ENCODE results near the gene DSCAML1. TPM values are rescaled to one million over a fixed set of nuclear protein-coding genes. Genes with fewer than 3 reads are reported as not detected.

The DSCAML1 gene
- total and polyA plus RNA-seq, 7 donors = 0.04 to 0.52 (median 0.06) TPM

GRCh38 chr11:117734601-117735024, 62.4 kb downstream of the DSCAML1 start:
- WGBS, 3 donors = 55 to 56% (median 56%) methylated on average over 5 of the region's 5 CpGs
- no peaks in the 10 kb centered on the region for H3K4me1 ChIP-seq
- no peak for ATAC-seq
- H3K36me3 ChIP-seq (ENCODE audit: insufficient read depth in 1 of 2, low read depth in 1 of 2) = no peaks in the 10 kb centered on the region
- no peak for TF ChIP-seq CTCF (IDR thresholded peaks at IDR 0.05)
- DNase-seq = no peak
- H3K27ac ChIP-seq = no peak overlapping the region
- H3K27me3 ChIP-seq (ENCODE audit: insufficient read depth in 3 of 3, low read length in 2 of 3) = peaks cover 0 to 9% (median 0%) of the 10 kb centered on the region in 3 donors
- intact Hi-C loops (cut with DNase I) = no loop called here
- no peak overlapping the region for H3K4me3 ChIP-seq
- no peaks in the 10 kb centered on the region for H3K9me3 ChIP-seq

GRCh38 chr11:117733316-117733715, 63.7 kb downstream of the DSCAML1 start:
- WGBS, 3 donors = 82 to 86% (median 85%) methylated on average over 6 of the region's 6 CpGs
- no peak overlapping the region for H3K4me3 ChIP-seq
- DNase-seq (no peak), ATAC-seq (no peak)
- intact Hi-C loops (cut with DNase I) = no loop called here
- TF ChIP-seq CTCF (IDR thresholded peaks at IDR 0.05) = no peak
- no peaks in the 10 kb centered on the region for H3K36me3 ChIP-seq (ENCODE audit: insufficient read depth in 1 of 2, low read depth in 1 of 2)
- no peaks in the 10 kb centered on the region for H3K4me1 ChIP-seq
- H3K27ac ChIP-seq = no peak overlapping the region
- peaks cover 0 to 9% (median 0%) of the 10 kb centered on the region in 3 donors for H3K27me3 ChIP-seq (ENCODE audit: insufficient read depth in 3 of 3, low read length in 2 of 3)
- H3K9me3 ChIP-seq = peaks cover 5% of the 10 kb centered on the region

DNA sequence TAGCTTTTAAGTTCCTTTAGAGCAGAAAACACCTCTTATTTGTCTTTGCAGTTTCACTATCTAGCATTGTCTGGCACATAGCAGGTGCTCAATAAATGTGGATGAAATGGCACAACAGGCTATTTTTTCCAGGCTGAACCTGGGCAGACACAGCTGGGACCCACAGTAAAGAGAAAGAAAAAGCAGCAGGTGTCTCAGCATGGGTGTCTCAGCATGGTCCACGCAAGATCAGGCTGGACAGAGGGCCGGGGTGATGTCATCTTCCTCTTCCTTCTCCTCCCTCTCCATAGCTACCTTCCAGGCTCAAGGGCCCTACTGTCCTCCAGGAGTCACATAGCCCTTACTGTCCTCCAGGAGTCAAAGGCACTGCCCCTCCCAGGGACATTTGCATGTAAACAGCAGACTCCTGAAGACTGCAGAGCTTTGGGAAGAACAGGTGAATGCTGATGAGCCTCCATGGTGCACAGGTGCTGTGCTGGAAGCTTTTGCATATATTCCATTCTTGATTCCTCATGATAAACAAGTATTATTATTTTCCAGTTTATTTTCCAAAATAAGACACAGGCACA, 65.2 kb downstream of the DSCAML1 start:
- ATAC-seq (no peak), DNase-seq (no peak)
- Histone ChIP-seq H3K36me3 (ENCODE audit: insufficient read depth in 1 of 2, low read depth in 1 of 2) (no peaks in the 10 kb centered on the region), H3K27me3 (ENCODE audit: insufficient read depth in 3 of 3, low read length in 2 of 3) (no peaks in the 10 kb centered on the region), H3K9me3 (peaks cover 5% of the 10 kb centered on the region), H3K27ac (no peak overlapping the region), H3K4me3 (no peak overlapping the region), H3K4me1 (no peaks in the 10 kb centered on the region)
- TF ChIP-seq CTCF (IDR thresholded peaks at IDR 0.05) = no peak
- WGBS, 3 donors = 70 to 75% (median 71%) methylated on average over 2 of the region's 2 CpGs
- intact Hi-C loops (cut with DNase I) = no loop called here

- no peaks in the 10 kb centered on the region for H3K27me3 ChIP-seq (ENCODE audit: insufficient read depth in 3 of 3, low read length in 2 of 3)
- H3K4me1 ChIP-seq = no peaks in the 10 kb centered on the region
- WGBS, 3 donors = 63 to 69% (median 65%) methylated on average over 7 of the region's 7 CpGs
- DNase-seq = no peak
- H3K27ac ChIP-seq = no peak overlapping the region
- no peaks in the 10 kb centered on the region for H3K36me3 ChIP-seq (ENCODE audit: insufficient read depth in 1 of 2, low read depth in 1 of 2)
- ATAC-seq = no peak
- TF ChIP-seq CTCF (IDR thresholded peaks at IDR 0.05) = no peak
- peaks cover 5% of the 10 kb centered on the region for H3K9me3 ChIP-seq
- intact Hi-C loops (cut with DNase I) = no loop called here
- no peak overlapping the region for H3K4me3 ChIP-seq
These were observed 66.7 kb downstream of the DSCAML1 start for GRCh38 chr11:117730208-117730800.

Data from psoas muscle (tissue), 8 donors.